GM18858 (cell line): ENCODE data around the gene SOD2.
"Not testable (repeated sequence)": the region's sequence is repeated elsewhere in the genome, so short reads cannot be mapped to it uniquely, and the experiment has no call there.

ENCODE experiments used
- ATAC-seq: cut with Tn5 transposase; IDR thresholded peaks from one replicate; pipeline ENCODE4 v1.9.1; 2021; ENCODE audit not compliant: unreplicated experiment

SOD2 gene

GRCh38 chr6:159716247-159717096 lies 23.4 kb upstream of the SOD2 start:
- ATAC-seq, result no peak

DNA sequence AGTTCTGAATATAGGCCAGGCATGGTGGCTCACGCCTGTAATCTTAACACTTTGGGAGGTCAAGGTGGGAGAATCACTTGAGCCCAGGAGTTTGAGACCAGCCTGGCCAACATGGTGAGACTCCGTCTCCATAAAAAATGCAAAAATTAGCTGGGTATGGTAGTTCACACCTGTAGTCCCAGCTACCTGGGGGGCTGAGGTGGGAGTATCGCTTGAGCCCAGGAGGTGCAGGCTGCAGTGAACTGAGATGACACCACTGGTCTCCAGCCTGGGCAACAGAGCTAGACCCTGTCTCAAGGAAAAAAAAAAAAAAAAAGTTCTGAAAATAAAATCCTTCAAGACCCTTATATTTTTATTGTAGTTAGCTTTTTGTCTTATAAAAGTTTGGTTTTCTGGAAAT lies 22.6 kb upstream of the SOD2 start:
- ATAC-seq, result no peak

- ATAC-seq, result no peak
These were observed 22.1 kb upstream of the SOD2 start for GRCh38 chr6:159715166-159715565.

GRCh38 chr6:159714404-159714803 lies 21.4 kb upstream of the SOD2 start:
- ATAC-seq, result no peak

GRCh38 chr6:159713984-159714383 lies 20.9 kb upstream of the SOD2 start:
- ATAC-seq, result no peak

GRCh38 chr6:159712389-159712788 lies 19.3 kb upstream of the SOD2 start:
- ATAC-seq, result not testable (repeated sequence)

DNA sequence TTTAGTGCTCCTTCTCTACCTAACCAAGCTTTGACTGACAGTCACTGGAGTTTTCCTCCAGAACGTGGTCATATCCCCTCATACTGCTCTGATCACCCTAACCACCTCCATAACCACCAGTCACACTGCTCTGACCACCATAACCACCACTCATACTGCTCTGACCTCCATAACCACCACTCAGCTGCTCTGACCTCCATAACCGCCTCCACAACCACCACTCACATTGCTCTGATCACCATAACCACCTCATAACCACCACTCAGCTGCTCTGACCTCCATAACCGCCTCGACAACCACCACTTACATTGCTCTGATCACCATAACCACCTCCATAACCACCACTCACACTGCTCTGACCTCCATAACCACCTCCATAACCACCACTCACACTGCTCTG lies 17.6 kb upstream of the SOD2 start:
- not testable (repeated sequence) for ATAC-seq

DNA sequence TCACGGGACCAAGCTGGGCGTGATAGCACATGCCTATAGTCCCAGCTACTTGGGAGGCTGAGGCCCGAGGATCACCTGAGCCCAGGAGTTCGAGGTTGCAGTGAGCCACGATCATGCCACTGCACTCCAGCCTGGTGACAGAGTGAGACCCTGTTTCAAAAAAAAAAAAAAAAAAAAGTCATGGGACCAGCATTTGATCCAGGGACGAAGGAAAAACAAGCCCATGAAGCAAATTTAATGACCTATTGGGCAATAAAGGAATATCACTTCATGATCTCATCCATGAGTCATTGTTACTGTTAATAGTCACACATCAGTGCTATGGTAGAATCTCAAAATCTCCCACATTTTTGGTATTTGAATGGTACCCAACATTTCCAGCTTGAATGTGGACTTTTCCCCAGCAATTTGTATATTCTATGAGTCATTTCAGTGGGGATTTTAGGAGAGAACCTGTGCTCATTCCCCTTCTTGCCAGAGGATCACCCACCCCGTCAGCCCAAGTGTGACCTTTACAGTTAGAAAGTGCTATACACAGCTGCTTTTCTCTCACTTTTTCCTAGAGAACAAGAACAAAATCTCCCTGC lies 8.5 kb upstream of the SOD2 start:
- ATAC-seq, result no peak

GRCh38 chr6:159700970-159701369 lies 7.9 kb upstream of the SOD2 start:
- no peak for ATAC-seq

DNA sequence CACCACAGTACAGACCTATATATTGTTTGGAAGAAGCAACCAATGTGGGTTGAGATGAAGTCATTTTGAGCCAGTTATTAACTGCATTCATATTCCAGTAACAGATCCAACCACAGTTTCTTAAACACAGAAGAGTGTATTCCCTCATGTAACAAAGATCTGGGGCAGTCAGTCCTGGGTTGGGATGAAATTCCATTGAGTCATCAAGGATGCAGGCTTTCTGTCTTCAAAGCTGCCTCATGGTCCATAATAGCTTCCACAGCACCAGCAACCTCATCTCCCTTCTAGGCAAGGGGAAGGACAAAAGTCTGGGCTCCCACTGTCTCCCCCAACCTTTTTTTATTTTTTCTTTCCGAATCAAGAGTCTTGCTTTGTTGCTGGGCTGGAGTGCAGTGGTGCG lies 2.9 kb upstream of the SOD2 start:
- no peak for ATAC-seq

GRCh38 chr6:159693894-159694545 lies 979 bp upstream of the SOD2 start:
- ATAC-seq, result no peak

GRCh38 chr6:159692303-159693127 lies 526 bp downstream of the SOD2 start:
- ATAC-seq, result peak; percentile 22

DNA sequence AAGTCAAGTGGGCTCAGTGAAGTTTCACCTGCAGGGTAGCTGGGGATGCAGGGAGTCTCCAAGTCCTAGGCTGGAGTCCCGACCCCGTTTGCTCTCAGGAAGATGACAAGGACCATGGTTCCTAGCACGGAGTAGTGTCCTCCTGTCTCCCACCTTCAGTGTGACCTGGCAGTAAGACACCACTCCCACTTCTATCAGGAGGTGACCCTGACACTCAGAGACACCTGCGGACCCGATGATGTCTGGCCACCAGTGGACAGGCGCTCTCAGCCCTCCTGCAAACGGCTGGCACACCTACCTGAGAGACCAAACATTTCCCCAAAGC lies 1.1 kb downstream of the SOD2 start:
- no peak for ATAC-seq

DNA sequence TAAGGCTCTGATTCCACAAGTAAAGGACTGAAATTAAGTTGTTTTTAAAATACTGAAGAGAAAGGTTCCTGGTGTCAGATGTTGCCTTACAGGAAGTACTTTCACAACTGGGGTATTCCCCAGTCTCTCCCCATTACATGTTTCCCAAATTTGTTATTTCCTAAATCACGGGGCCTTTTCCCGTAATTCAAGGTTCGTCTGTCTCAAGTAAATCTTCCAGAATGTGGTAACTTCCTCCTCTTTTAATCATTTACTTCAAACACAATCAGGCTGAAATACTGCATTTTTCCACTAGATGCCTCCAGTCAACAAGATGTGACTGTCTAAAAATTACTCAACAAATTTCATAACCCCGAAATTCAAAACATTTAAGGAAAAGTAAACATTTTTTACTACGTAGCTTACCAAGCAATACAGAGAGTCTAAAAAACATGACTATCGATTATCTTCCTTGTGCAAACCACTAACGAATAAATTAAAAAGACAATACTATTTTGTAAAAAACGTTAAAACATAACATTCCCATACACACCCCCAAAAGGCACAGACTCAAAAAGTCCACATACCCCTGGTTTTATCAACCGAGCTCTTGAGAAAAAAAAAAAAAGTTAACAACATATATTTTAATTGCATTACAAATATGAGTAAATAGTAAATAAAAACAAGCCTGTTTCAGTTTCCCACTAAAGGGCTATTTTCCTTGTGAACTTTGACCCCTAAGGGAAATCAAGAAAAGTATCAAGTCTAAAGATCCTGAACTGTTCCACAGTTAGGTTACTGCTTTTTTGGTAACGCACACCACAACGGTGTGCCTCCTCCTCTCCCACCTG lies 1.7 kb downstream of the SOD2 start:
- ATAC-seq, result peak; percentile 23

DNA sequence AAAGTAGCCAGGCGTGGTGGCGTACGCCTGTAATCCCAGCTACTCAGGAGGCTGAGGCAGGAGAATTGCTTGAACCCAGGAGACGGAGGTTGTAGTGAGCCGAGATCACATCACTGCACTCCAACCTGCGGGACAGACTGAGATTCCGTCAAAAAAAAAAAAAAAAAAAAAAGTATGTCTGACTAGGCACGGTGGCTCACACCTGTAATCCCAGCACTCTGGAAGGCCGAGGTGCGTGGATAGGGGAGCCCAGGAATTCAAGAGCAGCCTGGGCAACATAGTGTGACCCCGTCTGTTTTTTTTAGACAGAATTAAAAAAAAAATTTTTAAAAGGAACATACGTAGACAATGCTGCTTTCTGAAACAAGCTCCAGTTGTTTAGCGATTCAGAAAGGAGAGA lies 2.9 kb downstream of the SOD2 start:
- ATAC-seq, result not testable (repeated sequence)

DNA sequence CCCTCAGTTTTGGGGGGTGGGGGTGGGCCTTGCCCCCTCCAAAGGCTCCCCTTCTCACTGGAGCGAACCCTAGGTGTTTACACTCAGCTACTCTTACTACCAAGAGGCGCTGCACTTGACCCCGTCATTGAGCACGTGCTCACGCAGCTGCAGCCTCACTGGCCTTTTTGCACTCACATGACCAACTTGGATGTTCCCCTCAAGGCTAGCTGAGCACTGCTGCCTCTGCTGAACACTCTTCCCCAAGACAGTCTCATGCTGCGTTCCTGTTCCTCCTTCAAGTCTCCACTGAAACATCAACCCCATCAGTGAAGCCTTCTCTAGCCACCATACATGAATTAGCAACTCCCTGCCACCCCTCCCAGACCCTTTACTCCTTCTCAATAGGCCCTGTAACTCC lies 4.0 kb downstream of the SOD2 start:
- no peak for ATAC-seq

GRCh38 chr6:159688266-159688905 lies 4.7 kb downstream of the SOD2 start:
- ATAC-seq, result no peak

DNA sequence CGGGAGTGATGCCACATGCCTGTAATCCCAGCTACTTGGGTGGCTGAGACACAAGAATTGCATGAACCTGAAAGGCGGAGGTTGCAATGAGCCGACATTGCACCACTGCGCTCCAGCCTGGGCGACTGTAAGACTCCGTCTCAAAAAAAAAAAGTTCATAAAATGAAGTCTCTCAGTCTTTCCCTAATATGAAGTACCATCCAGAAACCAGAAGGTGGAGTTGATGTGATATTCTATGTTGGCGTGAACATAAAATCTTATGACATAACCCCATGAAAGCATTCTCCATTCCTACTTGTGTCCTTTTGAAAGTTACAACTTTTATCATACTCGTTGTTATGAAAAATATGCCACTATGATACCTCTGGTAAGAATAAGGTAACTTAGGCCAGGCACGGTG lies 5.7 kb downstream of the SOD2 start:
- no peak for ATAC-seq

DNA sequence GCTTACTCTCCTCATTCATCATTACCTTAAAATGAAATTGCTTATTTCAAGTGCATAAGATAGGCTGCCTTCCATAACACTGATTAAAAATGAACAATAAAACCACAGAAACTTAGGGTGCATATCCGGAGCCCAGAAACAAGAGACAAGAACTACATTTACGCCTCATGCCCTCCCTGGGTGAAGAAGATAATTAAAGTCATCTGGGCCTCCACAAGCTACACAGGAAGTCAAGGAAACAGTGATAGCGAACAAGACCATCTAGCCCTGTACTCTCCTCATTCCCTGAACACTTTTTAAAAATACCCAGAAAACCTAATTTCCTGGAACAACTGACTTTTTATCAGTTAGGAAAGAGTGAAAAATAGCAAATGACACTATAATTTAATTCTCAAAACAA lies 6.3 kb downstream of the SOD2 start:
- ATAC-seq, result no peak

GRCh38 chr6:159686040-159686439 lies 7.0 kb downstream of the SOD2 start:
- no peak for ATAC-seq
